Neural cell (in vitro differentiated cells): Measurements from ENCODE around the gene C2orf49.

Experiments
- EP300 ChIP-seq: fragments of 450-650 bp; conservative IDR thresholded peaks from 2 replicates; pipeline ENCODE4 v1.6.1; 2014; ENCODE audit warnings: antibody characterized with exemption, mild to moderate bottlenecking, moderate library complexity; ENCODE audit not compliant: poor library complexity, severe bottlenecking
- EZH2 ChIP-seq: fragments of 200-600, 300-800 bp; shearing (Covaris generic), sonication (generic); IDR thresholded peaks from 2 replicates; pipeline ENCODE4 v1.6.1; 2014; ENCODE audit warnings: antibody characterized with exemption, low read length, borderline replicate concordance, mild to moderate bottlenecking; ENCODE audit not compliant: insufficient read depth, poor library complexity, severe bottlenecking
- POLR2AphosphoS5 ChIP-seq: IDR thresholded peaks from 2 replicates; pipeline ENCODE4 v1.6.1; 2012
- TAF1 ChIP-seq: IDR thresholded peaks from 2 replicates; pipeline ENCODE4 v1.6.1; 2012; ENCODE audit warnings: low read depth
- TF ChIP-seq, protein P1 (sequence below): IDR thresholded peaks from 2 replicates; pipeline ENCODE4 v1.6.1; 2012; ENCODE audit warnings: borderline replicate concordance
- TF ChIP-seq, protein P2 (sequence below): fragments of 450-650 bp; IDR thresholded peaks from 2 replicates; pipeline ENCODE4 v1.5.1; 2014; ENCODE audit warnings: antibody characterized with exemption, mild to moderate bottlenecking, moderate library complexity; ENCODE audit not compliant: poor library complexity, severe bottlenecking

DNA sequence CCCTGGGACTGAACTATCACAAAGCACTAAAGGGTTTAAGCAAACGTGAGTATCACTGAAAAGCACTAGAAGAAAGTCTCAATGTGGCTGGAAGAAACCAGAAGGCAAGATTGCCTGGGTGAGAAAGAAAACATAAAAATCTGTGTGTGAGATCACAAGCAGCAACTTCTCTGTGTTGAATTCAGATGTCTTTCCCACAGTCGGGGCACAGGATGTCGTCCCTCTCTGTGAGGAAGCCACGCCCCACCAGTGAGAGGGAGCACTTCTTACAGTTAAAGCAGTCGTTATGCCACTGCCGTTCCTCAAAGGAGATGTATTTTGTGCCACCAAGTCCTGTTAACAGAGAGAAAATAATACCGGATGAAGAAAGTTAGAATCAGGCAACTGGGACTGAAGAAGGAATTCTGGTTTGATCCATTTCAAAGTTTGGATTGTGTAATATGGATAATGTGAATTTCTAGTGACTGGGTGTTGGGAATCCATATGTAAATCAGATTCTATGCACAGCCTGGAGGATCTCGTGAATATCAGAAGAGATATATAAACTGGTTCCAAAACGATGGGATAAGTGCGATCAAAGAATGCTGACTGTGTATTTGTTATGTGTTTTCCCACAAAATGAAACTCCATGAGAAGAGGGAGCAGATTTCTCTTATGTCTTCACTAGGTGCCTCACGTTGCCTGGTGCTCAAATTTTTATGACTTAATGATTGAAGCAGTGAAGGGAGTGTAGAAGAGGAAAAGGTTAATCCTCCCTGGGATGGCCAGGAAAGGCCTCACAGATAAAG lies 24.0 kb downstream of the C2orf49 start:
- TF ChIP-seq EZH2 = no peak
- TF ChIP-seq EP300 = no peak
- no peak for TF ChIP-seq TAF1
- TF ChIP-seq, protein P1, sequence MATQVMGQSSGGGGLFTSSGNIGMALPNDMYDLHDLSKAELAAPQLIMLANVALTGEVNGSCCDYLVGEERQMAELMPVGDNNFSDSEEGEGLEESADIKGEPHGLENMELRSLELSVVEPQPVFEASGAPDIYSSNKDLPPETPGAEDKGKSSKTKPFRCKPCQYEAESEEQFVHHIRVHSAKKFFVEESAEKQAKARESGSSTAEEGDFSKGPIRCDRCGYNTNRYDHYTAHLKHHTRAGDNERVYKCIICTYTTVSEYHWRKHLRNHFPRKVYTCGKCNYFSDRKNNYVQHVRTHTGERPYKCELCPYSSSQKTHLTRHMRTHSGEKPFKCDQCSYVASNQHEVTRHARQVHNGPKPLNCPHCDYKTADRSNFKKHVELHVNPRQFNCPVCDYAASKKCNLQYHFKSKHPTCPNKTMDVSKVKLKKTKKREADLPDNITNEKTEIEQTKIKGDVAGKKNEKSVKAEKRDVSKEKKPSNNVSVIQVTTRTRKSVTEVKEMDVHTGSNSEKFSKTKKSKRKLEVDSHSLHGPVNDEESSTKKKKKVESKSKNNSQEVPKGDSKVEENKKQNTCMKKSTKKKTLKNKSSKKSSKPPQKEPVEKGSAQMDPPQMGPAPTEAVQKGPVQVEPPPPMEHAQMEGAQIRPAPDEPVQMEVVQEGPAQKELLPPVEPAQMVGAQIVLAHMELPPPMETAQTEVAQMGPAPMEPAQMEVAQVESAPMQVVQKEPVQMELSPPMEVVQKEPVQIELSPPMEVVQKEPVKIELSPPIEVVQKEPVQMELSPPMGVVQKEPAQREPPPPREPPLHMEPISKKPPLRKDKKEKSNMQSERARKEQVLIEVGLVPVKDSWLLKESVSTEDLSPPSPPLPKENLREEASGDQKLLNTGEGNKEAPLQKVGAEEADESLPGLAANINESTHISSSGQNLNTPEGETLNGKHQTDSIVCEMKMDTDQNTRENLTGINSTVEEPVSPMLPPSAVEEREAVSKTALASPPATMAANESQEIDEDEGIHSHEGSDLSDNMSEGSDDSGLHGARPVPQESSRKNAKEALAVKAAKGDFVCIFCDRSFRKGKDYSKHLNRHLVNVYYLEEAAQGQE = no peak
- TF ChIP-seq, protein P2, sequence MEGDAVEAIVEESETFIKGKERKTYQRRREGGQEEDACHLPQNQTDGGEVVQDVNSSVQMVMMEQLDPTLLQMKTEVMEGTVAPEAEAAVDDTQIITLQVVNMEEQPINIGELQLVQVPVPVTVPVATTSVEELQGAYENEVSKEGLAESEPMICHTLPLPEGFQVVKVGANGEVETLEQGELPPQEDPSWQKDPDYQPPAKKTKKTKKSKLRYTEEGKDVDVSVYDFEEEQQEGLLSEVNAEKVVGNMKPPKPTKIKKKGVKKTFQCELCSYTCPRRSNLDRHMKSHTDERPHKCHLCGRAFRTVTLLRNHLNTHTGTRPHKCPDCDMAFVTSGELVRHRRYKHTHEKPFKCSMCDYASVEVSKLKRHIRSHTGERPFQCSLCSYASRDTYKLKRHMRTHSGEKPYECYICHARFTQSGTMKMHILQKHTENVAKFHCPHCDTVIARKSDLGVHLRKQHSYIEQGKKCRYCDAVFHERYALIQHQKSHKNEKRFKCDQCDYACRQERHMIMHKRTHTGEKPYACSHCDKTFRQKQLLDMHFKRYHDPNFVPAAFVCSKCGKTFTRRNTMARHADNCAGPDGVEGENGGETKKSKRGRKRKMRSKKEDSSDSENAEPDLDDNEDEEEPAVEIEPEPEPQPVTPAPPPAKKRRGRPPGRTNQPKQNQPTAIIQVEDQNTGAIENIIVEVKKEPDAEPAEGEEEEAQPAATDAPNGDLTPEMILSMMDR = no peak
- no peak for TF ChIP-seq POLR2AphosphoS5
